Choroid plexus epithelial cell (primary cell): Measurements from ENCODE around the gene SECTM1.
A peak's percentile ranks its signal among the peaks of the same experiment; 100 is the strongest.

Experiments
- DNase-seq: peaks from one replicate; pipeline ENCODE4 v3.0.0-alpha.2; 2010; ENCODE audit warnings: low read depth
- H3K4me3 ChIP-seq: 2 replicates; pipeline ENCODE4 v1.5.1; 2011; ENCODE audit warnings: low read depth, mild to moderate bottlenecking, control low read depth, low read length, moderate library complexity
- TF ChIP-seq, protein P1 (sequence below): conservative IDR thresholded peaks from 2 replicates; pipeline ENCODE4 v1.5.1; 2011; ENCODE audit warnings: low read depth, mild to moderate bottlenecking, control low read depth, inconsistent platforms, low read length, moderate library complexity

SECTM1 gene

DNA sequence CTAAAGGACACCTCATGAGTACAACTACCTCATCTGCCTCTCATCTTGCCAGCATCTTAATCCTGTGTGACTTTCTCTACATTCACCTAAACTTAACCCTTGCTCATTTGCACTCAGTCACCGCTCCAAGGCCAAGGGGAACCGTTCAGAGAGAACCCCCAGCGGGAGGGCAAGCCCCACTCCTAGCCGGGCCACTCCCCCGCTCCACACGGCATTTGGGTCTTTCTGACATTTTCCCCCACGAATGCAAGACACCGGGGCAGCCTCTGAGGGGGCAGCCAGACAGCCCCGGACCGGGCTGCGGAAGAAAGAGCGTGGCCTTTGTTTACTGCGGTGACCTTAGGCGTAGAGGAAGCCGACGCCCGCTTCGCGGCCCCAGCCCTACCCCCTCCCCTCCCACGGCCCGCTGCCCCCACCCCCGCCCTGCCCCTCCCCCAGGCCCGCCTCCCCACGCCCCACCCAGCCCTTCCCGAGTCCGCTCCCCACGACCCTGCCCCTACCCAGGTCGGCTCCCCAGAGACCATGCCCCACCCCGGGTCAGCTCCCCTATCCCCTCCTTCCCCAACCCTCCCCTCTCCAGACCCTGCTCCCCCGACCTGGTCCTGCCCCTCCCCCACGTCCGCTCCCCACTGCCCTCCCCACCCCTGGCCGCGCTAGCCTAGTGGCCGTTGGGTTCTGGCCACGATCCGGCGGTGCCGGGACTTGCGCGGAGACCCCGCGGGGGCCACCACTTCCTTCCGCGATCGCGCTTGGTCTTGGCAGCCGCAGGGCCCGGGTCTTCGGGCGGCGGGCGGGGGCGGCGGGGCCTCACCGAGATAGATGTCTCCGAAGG lies 60.9 kb downstream of the SECTM1 start:
- no peak for DNase-seq
- H3K4me3 ChIP-seq: peak overlapping the region; percentile 86
- TF ChIP-seq, protein P1, sequence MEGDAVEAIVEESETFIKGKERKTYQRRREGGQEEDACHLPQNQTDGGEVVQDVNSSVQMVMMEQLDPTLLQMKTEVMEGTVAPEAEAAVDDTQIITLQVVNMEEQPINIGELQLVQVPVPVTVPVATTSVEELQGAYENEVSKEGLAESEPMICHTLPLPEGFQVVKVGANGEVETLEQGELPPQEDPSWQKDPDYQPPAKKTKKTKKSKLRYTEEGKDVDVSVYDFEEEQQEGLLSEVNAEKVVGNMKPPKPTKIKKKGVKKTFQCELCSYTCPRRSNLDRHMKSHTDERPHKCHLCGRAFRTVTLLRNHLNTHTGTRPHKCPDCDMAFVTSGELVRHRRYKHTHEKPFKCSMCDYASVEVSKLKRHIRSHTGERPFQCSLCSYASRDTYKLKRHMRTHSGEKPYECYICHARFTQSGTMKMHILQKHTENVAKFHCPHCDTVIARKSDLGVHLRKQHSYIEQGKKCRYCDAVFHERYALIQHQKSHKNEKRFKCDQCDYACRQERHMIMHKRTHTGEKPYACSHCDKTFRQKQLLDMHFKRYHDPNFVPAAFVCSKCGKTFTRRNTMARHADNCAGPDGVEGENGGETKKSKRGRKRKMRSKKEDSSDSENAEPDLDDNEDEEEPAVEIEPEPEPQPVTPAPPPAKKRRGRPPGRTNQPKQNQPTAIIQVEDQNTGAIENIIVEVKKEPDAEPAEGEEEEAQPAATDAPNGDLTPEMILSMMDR: no peak

DNA sequence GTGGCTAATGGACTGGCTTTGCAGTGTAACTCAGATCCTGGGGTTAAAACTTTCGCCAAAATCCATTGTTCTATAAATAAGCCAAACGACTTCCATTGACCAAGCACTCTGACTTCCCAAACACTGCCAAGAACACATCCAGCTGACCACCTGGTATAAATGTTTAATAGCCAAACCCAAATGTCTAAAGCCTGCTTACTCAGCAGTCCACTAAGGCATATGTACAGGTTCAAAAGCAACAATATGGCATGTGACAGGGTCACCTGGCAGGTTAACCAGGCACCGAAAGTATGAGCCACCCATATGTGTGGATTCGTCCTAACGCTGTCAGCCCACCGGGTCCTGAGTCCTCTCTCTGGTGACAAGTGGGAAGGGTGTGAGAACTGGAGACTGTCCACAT lies 62.2 kb downstream of the SECTM1 start:
- TF ChIP-seq, protein P1: no peak
- no peak for DNase-seq
- H3K4me3 ChIP-seq: peak overlapping the region; percentile 86
